ENCODE results near the gene STK32A.

Gene STK32A

DNA sequence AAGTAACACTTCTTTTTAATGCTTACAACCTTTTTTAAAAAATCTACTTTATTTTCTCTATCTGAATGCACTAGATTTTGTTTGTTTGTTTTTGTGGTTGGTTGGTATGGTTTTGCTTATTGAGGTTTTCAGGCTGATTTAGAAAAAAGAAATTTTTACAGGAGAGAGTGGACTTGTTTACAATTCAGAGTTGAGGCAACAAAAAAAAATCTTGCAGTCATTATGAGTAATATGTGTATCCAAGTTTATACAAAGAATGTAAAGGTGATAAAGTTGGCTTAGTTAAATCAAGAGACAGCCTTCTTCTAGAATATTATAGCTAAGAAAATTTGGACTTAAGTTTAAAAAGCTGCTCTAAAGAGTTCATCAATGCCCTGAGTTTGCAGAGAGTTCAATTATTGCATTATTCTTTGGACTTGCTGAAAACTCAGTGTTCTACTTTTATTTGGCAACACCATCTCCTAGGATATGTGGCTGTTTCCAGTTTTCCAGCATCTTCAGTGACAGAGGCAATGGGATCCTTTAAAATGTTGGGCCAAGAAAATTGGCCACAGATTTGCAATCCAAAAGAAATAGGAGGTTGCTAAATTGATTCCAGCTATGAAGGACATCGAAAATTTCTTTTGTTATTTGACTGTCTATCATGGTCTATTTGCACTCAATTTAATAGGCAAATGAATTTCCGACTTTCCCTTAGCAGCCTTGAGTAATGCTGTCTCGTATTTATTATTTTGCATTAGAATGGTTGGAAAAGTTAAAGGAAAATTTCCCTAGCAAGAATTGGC, 10.7 kb downstream of the STK32A start:
- no peak for DNase-seq (ENCODE audit: low read depth, low spot score)
- TF ChIP-seq, protein P1, sequence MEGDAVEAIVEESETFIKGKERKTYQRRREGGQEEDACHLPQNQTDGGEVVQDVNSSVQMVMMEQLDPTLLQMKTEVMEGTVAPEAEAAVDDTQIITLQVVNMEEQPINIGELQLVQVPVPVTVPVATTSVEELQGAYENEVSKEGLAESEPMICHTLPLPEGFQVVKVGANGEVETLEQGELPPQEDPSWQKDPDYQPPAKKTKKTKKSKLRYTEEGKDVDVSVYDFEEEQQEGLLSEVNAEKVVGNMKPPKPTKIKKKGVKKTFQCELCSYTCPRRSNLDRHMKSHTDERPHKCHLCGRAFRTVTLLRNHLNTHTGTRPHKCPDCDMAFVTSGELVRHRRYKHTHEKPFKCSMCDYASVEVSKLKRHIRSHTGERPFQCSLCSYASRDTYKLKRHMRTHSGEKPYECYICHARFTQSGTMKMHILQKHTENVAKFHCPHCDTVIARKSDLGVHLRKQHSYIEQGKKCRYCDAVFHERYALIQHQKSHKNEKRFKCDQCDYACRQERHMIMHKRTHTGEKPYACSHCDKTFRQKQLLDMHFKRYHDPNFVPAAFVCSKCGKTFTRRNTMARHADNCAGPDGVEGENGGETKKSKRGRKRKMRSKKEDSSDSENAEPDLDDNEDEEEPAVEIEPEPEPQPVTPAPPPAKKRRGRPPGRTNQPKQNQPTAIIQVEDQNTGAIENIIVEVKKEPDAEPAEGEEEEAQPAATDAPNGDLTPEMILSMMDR (IDR thresholded peaks at IDR 0.05; ENCODE audit: low read depth, low read length): no peak
- no peak overlapping the region for H3K4me3 ChIP-seq (ENCODE audit: low read depth, low read length)
- in situ Hi-C loops (cut with HindIII; ENCODE audit: low sequenced_read_pairs): no loop called here

- no peak overlapping the region for H3K4me3 ChIP-seq (ENCODE audit: low read depth, low read length)
- TF ChIP-seq, protein P1 (IDR thresholded peaks at IDR 0.05; ENCODE audit: low read depth, low read length): no peak
- in situ Hi-C loops (cut with HindIII; ENCODE audit: low sequenced_read_pairs): no loop called here
- DNase-seq (ENCODE audit: low read depth, low spot score): no peak
Observed at GRCh38 chr5:147248561-147248960, 13.7 kb downstream of the STK32A start.

DNA sequence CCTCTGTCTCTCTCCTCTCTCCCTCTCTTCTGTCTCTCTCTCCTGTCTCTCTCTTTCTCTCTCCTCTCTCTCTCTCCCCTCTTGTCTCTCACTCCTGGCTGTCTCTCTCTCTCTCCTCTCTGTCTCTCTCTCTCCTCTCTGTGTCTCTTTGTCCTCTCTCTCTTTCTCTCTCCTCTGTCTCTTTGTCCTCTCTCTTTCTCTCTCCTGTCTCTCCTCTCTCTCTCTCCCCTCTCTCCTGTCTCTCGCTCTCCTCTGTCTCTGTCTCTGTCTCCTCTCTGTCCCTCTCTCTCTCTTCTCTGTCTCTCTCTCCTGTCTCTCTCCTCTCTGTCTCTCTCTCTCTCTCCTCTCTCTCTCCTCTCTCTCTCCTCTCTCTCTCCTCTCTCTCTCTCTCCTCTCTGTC, 25.0 kb downstream of the STK32A start:
- H3K4me3 ChIP-seq (ENCODE audit: low read depth, low read length): no peak overlapping the region
- TF ChIP-seq, protein P1 (IDR thresholded peaks at IDR 0.05; ENCODE audit: low read depth, low read length): no peak
- in situ Hi-C loops (cut with HindIII; ENCODE audit: low sequenced_read_pairs): no loop called here
- no peak for DNase-seq (ENCODE audit: low read depth, low spot score)

GRCh38 chr5:147267082-147267832, 32.4 kb downstream of the STK32A start:
- no peak overlapping the region for H3K4me3 ChIP-seq (ENCODE audit: low read depth, low read length)
- TF ChIP-seq, protein P1 (IDR thresholded peaks at IDR 0.05; ENCODE audit: low read depth, low read length): no peak
- DNase-seq (ENCODE audit: low read depth, low spot score): no peak
- in situ Hi-C loops (cut with HindIII; ENCODE audit: low sequenced_read_pairs): no loop called here

DNA sequence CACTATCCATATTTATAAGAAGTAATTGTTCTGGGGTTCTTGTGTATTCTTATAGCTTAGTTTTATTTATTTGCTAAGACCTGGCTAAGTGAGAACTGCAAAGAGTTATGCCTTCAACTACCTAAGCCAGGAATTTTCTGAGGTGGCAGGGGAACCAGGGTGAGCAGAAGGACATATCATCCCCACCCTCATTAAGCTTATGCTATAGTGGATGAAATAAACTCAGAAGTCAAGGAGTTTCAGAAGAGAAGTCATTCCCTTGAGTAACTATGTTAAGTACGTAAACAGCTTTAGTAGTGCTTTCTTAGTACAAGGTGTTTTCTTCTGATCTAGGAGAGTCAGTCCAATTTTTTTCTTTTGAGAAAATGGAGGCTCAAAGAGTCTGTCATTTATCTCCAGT, 41.7 kb downstream of the STK32A start:
- no peak overlapping the region for H3K4me3 ChIP-seq (ENCODE audit: low read depth, low read length)
- no peak for DNase-seq (ENCODE audit: low read depth, low spot score)
- in situ Hi-C loops (cut with HindIII; ENCODE audit: low sequenced_read_pairs): no loop called here
- TF ChIP-seq, protein P1 (IDR thresholded peaks at IDR 0.05; ENCODE audit: low read depth, low read length): no peak

DNA sequence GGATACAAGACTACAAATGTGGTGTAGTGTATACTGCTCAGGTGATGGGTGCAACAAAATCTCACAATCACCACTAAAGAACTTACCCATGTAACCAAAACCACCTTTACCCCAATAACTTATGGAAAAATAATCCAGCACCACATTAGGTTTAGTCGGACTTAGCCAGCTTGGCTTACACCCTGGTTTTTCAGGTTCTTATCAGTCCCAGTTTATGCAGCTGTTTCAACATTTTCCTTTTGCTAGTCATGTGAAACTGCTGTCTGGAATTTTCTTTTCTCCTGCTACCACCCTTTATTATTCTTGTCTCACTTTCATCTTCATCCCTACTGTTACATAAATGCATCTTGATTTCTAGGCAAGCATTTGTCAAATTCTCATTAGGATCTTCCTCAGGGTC, 51.5 kb downstream of the STK32A start:
- no peak overlapping the region for H3K4me3 ChIP-seq (ENCODE audit: low read depth, low read length)
- TF ChIP-seq, protein P1 (IDR thresholded peaks at IDR 0.05; ENCODE audit: low read depth, low read length): no peak
- no peak for DNase-seq (ENCODE audit: low read depth, low spot score)
- in situ Hi-C loops (cut with HindIII; ENCODE audit: low sequenced_read_pairs): no loop called here

Measured in astrocyte of the spinal cord (primary cell).